ENCODE measurements around the gene GALNT10. TPM values are rescaled to one million over a fixed set of nuclear protein-coding genes. Genes with fewer than 3 reads are reported as not detected.
A peak's percentile ranks its signal among the peaks of the same experiment; 100 is the strongest.
"Not testable (repeated sequence)": the region's sequence is repeated elsewhere in the genome, so short reads cannot be mapped to it uniquely, and the experiment has no call there.

The GALNT10 gene
- total RNA-seq, 1 experiment from 2014 or later: 18.6 TPM

DNA sequence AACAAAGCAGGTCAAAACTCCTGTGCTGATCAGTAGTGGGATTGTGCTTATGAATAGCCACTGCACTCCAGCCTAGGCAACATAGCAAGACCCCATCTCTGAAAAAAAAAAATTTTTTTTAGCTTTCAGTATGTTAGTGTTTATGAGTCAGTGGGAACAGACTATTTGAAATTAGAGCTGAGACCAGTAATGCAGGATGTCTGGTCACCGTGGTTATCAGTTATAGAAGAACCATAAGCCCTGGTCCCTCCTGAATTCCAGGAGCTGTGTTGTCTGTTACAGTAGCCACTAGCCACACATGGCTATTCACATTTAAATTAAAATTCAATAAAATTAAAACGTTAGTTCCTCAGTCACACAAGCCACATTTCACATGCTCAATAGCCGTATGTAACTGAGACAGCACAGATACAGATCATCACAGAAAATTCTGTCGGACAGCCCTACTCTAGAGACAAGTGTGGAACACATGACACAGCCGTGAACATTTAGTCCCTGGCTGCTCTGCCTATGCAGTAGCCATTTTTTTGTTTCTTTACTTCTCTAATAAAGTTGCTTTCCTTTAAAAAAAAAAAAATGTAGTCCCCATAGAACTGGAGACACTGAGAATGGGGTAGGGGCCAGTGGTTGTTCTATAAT lies 159.2 kb downstream of the GALNT10 start:
- no peak overlapping the region for H3K27ac ChIP-seq
- DNase-seq: no peak
- peaks cover 6% of the 10 kb centered on the region for H3K4me1 ChIP-seq
- no peaks in the 10 kb centered on the region for H3K27me3 ChIP-seq
- no peaks in the 10 kb centered on the region for H3K9me3 ChIP-seq (replicated peaks)
- no peak overlapping the region for H3K4me3 ChIP-seq
- no peaks in the 10 kb centered on the region for H3K36me3 ChIP-seq

DNA sequence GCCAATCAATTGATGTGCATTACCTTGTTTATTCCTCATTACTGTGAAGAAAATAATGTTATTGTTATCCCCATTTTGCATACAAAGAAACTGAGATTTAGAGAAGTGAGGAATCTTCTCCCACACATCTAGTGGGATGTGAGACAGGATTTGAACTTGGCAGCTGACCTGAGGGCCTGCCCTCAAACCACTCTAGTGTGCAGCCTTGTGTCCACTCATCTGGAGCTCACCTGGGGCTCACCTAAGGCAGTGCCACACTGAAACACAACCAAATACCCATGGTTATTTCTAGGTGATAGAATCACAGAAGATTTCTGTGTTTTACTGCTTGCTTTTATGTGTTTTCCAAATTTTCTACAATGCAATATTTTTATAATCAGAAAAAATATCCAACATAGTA lies 160.6 kb downstream of the GALNT10 start:
- Histone ChIP-seq H3K4me1 (peaks cover 18% of the 10 kb centered on the region), H3K36me3 (no peaks in the 10 kb centered on the region), H3K4me3 (no peak overlapping the region), H3K27ac (no peak overlapping the region), H3K9me3 (replicated peaks) (no peaks in the 10 kb centered on the region), H3K27me3 (no peaks in the 10 kb centered on the region)
- DNase-seq: no peak

DNA sequence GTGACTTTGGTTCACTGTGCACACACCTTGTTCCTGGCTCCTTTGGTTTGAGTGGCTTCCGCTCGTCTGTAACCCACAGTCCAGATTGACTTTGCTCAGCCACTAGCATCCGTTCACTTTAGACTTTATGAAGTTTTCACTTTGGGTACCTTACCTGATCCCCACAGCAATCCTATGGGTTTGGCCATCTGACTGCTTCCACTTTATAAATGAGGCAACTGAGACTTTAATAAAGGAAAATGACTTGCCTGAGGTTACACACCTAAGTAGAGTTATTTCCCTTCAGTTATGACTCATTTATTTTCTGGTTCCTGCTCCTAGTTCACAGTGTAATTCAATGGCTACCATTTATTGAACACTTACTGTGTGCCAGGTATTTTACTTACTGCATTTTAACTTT lies 161.0 kb downstream of the GALNT10 start:
- Histone ChIP-seq H3K9me3 (replicated peaks) (no peaks in the 10 kb centered on the region), H3K27ac (no peak overlapping the region), H3K4me1 (peaks cover 18% of the 10 kb centered on the region), H3K4me3 (no peak overlapping the region), H3K27me3 (no peaks in the 10 kb centered on the region), H3K36me3 (no peaks in the 10 kb centered on the region)
- DNase-seq: no peak

DNA sequence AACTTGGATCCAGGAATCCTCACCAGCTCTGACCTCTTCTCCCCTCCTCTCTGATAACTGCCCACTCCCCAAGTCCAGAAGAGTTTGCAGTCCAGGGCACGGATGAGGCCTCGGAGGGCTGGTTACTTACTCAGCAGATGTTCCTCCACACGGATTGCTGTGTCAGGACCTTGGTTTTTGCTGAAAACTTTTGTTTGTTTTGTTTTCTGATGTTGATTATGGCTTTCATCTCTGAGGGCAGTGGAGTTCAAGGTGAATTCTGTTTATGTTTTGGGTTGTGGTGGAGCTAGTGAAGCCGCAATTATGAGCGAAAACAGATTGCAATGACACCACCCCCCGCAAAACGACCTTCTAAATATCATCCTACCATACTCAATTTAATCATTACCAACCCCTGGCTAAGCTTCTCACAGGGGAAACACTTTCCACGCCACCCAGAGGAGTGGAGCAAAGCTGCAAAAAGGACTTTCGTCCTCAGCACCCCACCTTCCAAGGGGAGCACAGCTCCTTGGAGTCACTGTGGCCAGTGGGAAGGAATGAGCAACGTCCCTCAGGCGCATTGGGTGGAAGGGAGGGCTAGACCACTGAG lies 162.5 kb downstream of the GALNT10 start:
- Histone ChIP-seq H3K27me3 (no peaks in the 10 kb centered on the region), H3K27ac (no peak overlapping the region), H3K4me1 (peaks cover 18% of the 10 kb centered on the region), H3K4me3 (no peak overlapping the region), H3K36me3 (no peaks in the 10 kb centered on the region), H3K9me3 (replicated peaks) (no peaks in the 10 kb centered on the region)
- DNase-seq: no peak

DNA sequence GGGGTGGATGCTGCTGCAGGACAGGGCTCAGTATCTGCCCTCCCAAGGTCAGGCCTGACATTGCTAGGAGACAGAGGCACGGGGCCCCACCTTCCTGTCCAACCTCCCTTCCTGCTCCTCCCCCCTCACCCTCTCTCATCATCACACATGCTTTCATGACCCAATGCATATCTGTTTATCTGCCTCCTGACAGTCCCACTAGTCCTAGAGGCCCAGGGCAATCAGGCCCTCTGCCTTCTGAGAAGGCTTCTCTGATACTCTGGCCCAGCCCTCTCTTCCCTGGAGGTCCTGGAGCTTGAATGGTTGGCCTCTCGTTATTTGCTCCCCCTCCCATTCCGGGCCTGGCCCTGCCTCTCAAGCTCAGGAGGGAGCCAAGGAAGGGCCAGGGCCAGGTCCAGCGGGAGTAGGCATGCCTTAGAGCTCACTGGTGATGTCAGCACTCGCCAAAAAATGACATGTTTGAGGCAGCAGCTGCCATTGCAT lies 164.6 kb downstream of the GALNT10 start:
- Histone ChIP-seq H3K36me3 (no peaks in the 10 kb centered on the region), H3K9me3 (replicated peaks) (no peaks in the 10 kb centered on the region), H3K27ac (peak overlapping the region; percentile 24), H3K4me3 (no peak overlapping the region), H3K4me1 (peaks cover 21% of the 10 kb centered on the region), H3K27me3 (no peaks in the 10 kb centered on the region)
- peak; percentile 74 to 76 for DNase-seq

DNA sequence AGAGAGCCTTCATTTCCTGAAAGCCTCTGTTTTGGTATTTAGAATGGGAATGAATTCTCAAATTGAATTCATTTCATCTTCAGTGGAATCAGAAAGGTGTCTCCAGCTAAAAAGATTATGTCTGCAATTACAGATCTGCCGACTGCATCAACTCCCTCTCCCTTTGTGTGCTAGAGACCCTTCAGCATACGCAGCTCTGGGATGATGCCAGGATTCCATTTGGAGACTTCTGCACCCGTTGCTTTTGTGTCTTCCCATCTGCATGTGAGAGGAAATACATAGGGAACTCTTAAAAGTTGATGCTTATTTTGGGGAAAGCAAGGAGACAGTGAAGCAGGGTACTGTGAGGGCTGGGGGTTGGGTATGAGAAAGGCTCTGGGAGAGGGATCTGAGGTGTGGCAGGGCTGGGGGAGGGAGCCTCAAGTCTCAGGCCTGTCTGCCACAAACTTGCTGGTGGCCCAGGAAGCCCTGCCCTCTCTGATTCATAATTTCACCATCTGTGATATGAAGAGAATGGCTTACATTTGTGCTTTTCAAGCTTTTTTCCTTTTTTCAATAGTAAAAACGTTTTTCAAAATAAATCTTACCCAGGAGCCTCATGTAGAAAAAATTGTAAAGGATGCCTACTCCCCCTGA lies 165.6 kb downstream of the GALNT10 start:
- Histone ChIP-seq H3K27ac (no peak overlapping the region; the same call in 1 of the 2 replicates), H3K36me3 (no peaks in the 10 kb centered on the region), H3K27me3 (no peaks in the 10 kb centered on the region), H3K4me1 (peaks cover 21% of the 10 kb centered on the region), H3K4me3 (no peak overlapping the region), H3K9me3 (replicated peaks) (no peaks in the 10 kb centered on the region)
- DNase-seq: no peak

DNA sequence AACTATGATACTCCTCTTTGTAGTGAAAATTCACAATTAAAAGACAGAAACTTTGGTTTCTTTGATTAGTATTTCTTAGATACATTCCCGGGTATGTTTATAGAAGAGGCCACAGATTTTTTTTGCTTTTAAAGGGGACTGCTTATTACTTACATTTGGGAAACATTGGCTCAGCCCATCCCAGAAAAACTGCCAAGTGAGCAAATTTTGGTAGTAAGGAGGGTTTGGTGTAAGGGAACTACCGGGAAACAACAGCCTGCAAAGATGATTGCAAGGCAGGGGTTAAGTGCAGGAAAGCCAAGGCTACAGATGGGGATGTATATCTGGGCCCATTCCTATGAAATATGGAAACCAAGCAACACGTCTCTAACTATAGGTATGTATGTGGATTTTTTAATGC lies 166.4 kb downstream of the GALNT10 start:
- Histone ChIP-seq H3K4me1 (peaks cover 21% of the 10 kb centered on the region), H3K27ac (no peak overlapping the region), H3K27me3 (no peaks in the 10 kb centered on the region), H3K4me3 (no peak overlapping the region), H3K36me3 (no peaks in the 10 kb centered on the region), H3K9me3 (replicated peaks) (no peaks in the 10 kb centered on the region)
- DNase-seq: no peak

DNA sequence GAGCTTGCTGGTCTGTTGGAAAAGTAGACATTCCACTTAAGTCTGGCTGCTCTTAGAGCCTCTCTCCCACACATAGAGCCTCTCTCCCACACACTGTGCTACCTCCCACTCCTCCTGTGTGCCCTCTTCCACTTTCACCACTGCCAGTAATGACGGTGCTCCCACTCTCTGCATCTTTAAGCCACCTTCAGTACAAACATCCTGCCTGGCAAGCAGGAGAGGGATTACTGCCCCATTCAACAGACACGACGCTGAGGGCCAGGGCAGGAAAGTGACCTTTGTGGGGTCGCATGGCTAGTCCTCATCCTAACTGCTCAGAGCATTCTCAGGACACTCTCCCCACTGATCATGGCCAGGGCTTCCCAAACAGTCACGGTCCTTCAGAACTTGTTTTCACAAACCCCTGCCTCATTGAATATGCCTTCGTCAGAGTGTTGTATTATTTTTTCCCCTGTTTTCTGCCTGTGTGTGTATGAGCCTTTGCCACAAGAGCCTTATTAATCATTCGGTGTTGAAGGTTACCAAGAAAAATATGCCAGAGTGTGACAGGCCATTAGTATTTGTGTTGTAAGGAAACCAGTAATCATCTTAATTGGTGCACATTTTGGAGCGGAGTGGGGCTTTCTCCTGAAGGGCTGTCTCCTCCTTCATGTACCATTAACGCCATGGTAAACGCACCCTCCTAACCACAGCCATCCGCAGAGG lies 168.1 kb downstream of the GALNT10 start:
- Histone ChIP-seq H3K27me3 (no peaks in the 10 kb centered on the region), H3K4me1 (peaks cover 21% of the 10 kb centered on the region), H3K9me3 (replicated peaks) (no peaks in the 10 kb centered on the region), H3K4me3 (no peak overlapping the region), H3K27ac (no peak overlapping the region), H3K36me3 (no peaks in the 10 kb centered on the region; the same call in 1 of the 2 replicates)
- no peak for DNase-seq

DNA sequence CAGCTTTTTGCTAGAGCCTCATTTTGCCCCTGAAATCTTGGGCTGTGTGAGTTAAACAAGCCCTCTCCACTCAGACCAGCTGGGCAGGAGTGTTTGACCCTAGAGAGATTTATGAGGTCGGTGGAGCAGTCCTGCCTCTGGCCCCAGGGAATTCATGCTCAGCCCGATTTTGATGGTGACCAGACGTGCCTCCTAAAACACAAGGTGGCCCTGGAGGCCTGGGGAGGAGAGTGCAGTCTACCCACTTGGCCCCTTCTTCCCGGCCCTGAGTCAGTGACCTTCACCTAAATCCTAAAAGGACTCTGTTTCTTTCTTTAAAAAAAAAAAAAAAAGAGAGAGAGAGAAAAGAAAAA lies 168.7 kb downstream of the GALNT10 start:
- Histone ChIP-seq H3K36me3 (no peaks in the 10 kb centered on the region; the same call in 1 of the 2 replicates), H3K4me3 (no peak overlapping the region), H3K27me3 (no peaks in the 10 kb centered on the region), H3K4me1 (peaks cover 21% of the 10 kb centered on the region), H3K9me3 (replicated peaks) (no peaks in the 10 kb centered on the region), H3K27ac (no peak overlapping the region)
- DNase-seq: no peak

DNA sequence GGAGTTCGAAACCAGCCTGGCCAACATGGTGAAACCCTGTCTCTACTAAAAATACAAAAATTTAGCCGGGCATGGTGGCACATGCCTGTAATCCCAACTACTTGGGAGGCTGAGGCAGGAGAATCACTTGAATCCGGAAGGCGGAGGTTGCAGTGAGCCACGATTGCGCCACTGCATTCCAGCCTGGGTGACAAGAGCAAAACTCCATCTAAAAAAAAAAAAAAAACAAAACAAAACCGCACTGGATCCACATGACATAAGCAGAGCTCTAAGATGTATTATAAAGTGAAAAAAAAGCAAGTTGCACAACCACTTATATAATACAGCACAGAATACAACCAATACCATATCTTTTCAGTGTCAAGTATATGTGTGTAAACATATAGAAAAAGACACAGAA lies 169.7 kb downstream of the GALNT10 start:
- H3K9me3 ChIP-seq (replicated peaks); H3K27me3 ChIP-seq; DNase-seq; H3K36me3 ChIP-seq; H3K27ac ChIP-seq; H3K4me3 ChIP-seq: not testable (repeated sequence)
- H3K4me1 ChIP-seq: peaks cover 13% of the 10 kb centered on the region

DNA sequence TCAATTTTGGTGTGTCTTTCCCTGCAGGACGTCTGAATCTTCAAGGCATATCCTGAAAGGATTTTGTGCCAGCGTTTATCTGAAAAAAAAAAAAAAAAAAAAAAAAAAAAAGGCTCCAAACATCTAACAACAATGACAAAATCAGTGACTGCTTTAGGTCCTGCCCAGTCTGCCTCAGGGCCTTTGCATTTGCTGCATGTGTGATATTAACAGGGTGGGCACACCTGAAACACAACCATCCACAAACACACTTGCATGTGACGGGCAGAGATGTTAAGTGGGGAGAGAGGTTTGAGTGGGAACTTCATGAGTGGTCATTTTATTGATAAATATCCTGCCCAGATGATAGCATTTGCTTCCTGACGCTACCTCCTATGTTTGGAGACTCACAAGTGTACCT lies 172.9 kb downstream of the GALNT10 start:
- no peaks in the 10 kb centered on the region for H3K9me3 ChIP-seq (replicated peaks)
- H3K27me3 ChIP-seq: no peaks in the 10 kb centered on the region
- H3K27ac ChIP-seq: no peak overlapping the region
- no peak overlapping the region for H3K4me3 ChIP-seq
- H3K36me3 ChIP-seq: no peaks in the 10 kb centered on the region; the same call in 1 of the 2 replicates
- peaks cover 25% of the 10 kb centered on the region for H3K4me1 ChIP-seq
- DNase-seq: no peak

DNA sequence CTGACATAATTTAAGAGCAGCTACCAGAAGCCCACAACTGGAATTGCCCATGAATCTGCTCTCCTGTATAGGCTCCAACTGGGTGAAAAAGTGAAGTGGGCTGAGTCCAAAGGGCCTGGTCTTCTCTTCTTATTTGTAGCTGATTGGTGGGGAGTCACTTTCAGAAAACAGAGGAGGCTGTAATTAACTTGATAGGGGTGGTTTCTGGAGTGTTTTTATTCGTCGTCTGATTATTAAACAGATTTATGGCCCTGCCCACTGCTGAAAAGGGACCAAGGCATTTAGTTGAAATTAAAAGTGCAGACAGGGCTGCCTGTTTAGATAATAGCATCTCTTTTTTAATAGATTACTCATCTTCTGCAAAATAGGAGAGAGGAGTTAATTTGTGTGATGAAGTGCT lies 174.2 kb downstream of the GALNT10 start:
- H3K27ac ChIP-seq: no peak overlapping the region
- H3K36me3 ChIP-seq: no peaks in the 10 kb centered on the region; the same call in 1 of the 2 replicates
- H3K4me3 ChIP-seq: no peak overlapping the region
- no peak for DNase-seq
- peaks cover 34% of the 10 kb centered on the region for H3K4me1 ChIP-seq
- H3K9me3 ChIP-seq (replicated peaks): no peaks in the 10 kb centered on the region
- no peaks in the 10 kb centered on the region for H3K27me3 ChIP-seq

DNA sequence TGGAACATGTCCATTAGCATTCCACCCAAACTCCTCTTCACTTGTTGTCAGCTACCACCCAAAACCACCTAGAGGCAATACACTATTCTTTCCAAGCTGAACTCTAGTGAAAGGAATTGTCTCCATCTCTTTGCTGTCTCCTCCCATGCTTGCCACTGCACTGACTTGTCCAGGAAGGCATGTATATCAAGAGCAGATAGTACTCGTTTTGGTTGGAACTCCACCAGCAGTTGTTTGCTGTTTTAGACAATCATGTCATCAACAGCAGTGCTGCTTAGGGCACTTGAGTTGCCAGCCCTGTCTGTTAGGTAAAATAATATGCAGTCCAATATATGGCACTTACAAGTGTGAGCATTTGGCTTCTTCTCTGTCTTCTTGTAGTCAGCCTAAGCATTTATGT lies 175.3 kb downstream of the GALNT10 start:
- Histone ChIP-seq H3K27ac (no peak overlapping the region), H3K9me3 (replicated peaks) (no peaks in the 10 kb centered on the region), H3K36me3 (no peaks in the 10 kb centered on the region; the same call in 1 of the 2 replicates), H3K27me3 (no peaks in the 10 kb centered on the region), H3K4me1 (peaks cover 43% of the 10 kb centered on the region), H3K4me3 (no peak overlapping the region)
- DNase-seq: no peak

DNA sequence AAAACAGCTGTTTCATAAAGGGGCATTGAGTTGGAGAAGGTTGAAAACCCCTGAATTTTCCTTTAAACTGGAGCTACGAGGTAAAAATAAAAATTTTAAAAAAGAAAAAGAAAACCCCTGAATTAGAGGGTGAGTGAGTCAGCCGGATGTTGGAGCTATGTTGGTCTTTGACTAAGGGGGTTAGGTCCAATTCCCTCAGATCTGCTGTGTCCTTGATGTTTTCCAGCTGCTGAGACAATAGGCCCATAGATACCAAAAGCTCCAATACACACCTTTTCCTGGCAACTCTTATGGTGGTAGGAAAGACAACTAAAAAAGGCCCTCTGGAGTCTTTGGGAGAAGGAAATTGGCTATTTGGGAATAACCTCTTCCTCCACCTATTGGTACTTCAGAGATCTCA lies 175.8 kb downstream of the GALNT10 start:
- Histone ChIP-seq H3K27ac (no peak overlapping the region), H3K4me1 (peaks cover 47% of the 10 kb centered on the region), H3K9me3 (replicated peaks) (no peaks in the 10 kb centered on the region), H3K36me3 (no peaks in the 10 kb centered on the region; the same call in 1 of the 2 replicates), H3K27me3 (no peaks in the 10 kb centered on the region), H3K4me3 (no peak overlapping the region)
- no peak for DNase-seq

DNA sequence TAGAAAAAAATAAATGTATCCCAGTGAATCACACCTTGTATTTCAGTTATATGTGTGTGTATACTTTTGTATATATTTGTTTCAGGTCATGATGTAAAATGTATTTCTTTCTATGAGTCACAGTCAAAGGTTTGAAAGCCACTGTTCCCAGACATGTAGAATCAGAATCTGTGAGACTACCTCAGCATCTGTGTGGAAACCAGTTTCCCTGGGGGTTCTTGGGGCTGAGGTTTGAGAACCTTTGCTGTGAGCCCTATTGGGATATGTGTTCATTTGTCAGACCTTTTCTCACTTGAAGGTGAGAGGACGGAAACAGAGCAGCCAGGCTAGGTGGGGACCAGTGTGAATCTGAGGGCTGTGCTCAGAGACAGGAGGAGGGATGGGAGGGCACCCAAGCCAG lies 176.6 kb downstream of the GALNT10 start:
- no peaks in the 10 kb centered on the region; the same call in 1 of the 2 replicates for H3K36me3 ChIP-seq
- H3K9me3 ChIP-seq (replicated peaks): no peaks in the 10 kb centered on the region
- H3K27me3 ChIP-seq: no peaks in the 10 kb centered on the region
- no peak overlapping the region for H3K4me3 ChIP-seq
- H3K4me1 ChIP-seq: peaks cover 52% of the 10 kb centered on the region
- no peak for DNase-seq
- H3K27ac ChIP-seq: no peak overlapping the region; the same call in 1 of the 2 replicates
